Progenitor cell of endocrine pancreas (in vitro differentiated cells): Measurements from ENCODE around the gene MAPKAPK2. TPM values are rescaled to one million over a fixed set of nuclear protein-coding genes. Genes with fewer than 3 reads are reported as not detected.

Experiments
- DNase-seq: peaks from one replicate; pipeline ENCODE4 v3.0.0; 2021; ENCODE audit warnings: low spot score; ENCODE audit not compliant: unreplicated experiment
- H3K27ac Mint-ChIP-seq: 2 replicates; pipeline ENCODE4 v1.8.0; 2021; ENCODE audit warnings: mild to moderate bottlenecking, moderate library complexity, mixed read lengths
- H3K27me3 Mint-ChIP-seq: 2 replicates; pipeline ENCODE4 v1.8.0; 2021; ENCODE audit warnings: mixed read lengths
- H3K36me3 Mint-ChIP-seq: 2 replicates; pipeline ENCODE4 v1.8.0; 2022; ENCODE audit warnings: mixed read lengths; ENCODE audit not compliant: insufficient read depth
- H3K4me1 Mint-ChIP-seq: 2 replicates; pipeline ENCODE4 v1.8.0; 2021; ENCODE audit warnings: low read depth, mixed read lengths
- H3K4me3 Mint-ChIP-seq: 2 replicates; pipeline ENCODE4 v1.8.0; 2021; ENCODE audit warnings: low read depth, mild to moderate bottlenecking, moderate library complexity, mixed read lengths
- H3K9me3 Mint-ChIP-seq: 2 replicates; pipeline ENCODE4 v1.8.0; 2021; ENCODE audit warnings: low read depth, mixed read lengths
- CTCF ChIP-seq: fragments of 200-600 bp; sonication (generic); IDR thresholded peaks from one replicate; pipeline ENCODE4 v1.5.0; 2021; ENCODE audit warnings: antibody characterized with exemption, mild to moderate bottlenecking; ENCODE audit not compliant: unreplicated experiment
- total RNA-seq: library from RNA; stranded (reverse); gene quantifications from 2 replicates; pipeline ENCODE4 v1.2.1, GENCODE V29; 2021

MAPKAPK2 gene
- total RNA-seq, 1 donor from 2014 or later: 60.8 TPM

- Mint-ChIP-seq H3K27ac (no peak overlapping the region), H3K4me1 (peaks cover 2% of the 10 kb centered on the region), H3K9me3 (no peaks in the 10 kb centered on the region), H3K27me3 (no peaks in the 10 kb centered on the region), H3K4me3 (no peak overlapping the region), H3K36me3 (peaks cover 3% of the 10 kb centered on the region)
- TF ChIP-seq CTCF: peak; percentile 55
- DNase-seq: no peak
Measured at GRCh38 chr1:206738370-206739366, 54.0 kb downstream of the MAPKAPK2 start.

- Mint-ChIP-seq H3K36me3 (peaks cover 3% of the 10 kb centered on the region), H3K4me3 (no peak overlapping the region), H3K4me1 (peaks cover 2% of the 10 kb centered on the region), H3K9me3 (no peaks in the 10 kb centered on the region), H3K27me3 (peaks cover 3% of the 10 kb centered on the region), H3K27ac (no peak overlapping the region)
- DNase-seq: no peak
- TF ChIP-seq CTCF: no peak
Measured at GRCh38 chr1:206739411-206740076, 54.8 kb downstream of the MAPKAPK2 start.

GRCh38 chr1:206741142-206741701, 56.5 kb downstream of the MAPKAPK2 start:
- Mint-ChIP-seq H3K27me3 (peaks cover 4% of the 10 kb centered on the region), H3K9me3 (no peaks in the 10 kb centered on the region), H3K4me3 (no peak overlapping the region), H3K36me3 (no peaks in the 10 kb centered on the region), H3K27ac (no peak overlapping the region), H3K4me1 (peaks cover 2% of the 10 kb centered on the region)
- DNase-seq: no peak
- TF ChIP-seq CTCF: no peak

GRCh38 chr1:206742719-206743383, 58.1 kb downstream of the MAPKAPK2 start:
- Mint-ChIP-seq H3K9me3 (no peaks in the 10 kb centered on the region), H3K36me3 (no peaks in the 10 kb centered on the region), H3K4me1 (peaks cover 2% of the 10 kb centered on the region), H3K4me3 (no peak overlapping the region), H3K27me3 (peaks cover 4% of the 10 kb centered on the region), H3K27ac (no peak overlapping the region)
- TF ChIP-seq CTCF: no peak
- no peak for DNase-seq

- H3K27ac Mint-ChIP-seq: no peak overlapping the region
- no peak overlapping the region for H3K4me3 Mint-ChIP-seq
- DNase-seq: no peak
- no peaks in the 10 kb centered on the region for H3K4me1 Mint-ChIP-seq
- no peaks in the 10 kb centered on the region for H3K36me3 Mint-ChIP-seq
- no peak for TF ChIP-seq CTCF
- peaks cover 11% of the 10 kb centered on the region for H3K27me3 Mint-ChIP-seq
- H3K9me3 Mint-ChIP-seq: no peaks in the 10 kb centered on the region
Measured at GRCh38 chr1:206744683-206745082, 60.0 kb downstream of the MAPKAPK2 start.
